Measurements from ENCODE around the gene RABEP2. TPM values are rescaled to one million over a fixed set of nuclear protein-coding genes. Genes with fewer than 3 reads are reported as not detected.

RABEP2 gene
- total RNA-seq, 1 experiment from 2014 or later: 17.6 TPM

DNA sequence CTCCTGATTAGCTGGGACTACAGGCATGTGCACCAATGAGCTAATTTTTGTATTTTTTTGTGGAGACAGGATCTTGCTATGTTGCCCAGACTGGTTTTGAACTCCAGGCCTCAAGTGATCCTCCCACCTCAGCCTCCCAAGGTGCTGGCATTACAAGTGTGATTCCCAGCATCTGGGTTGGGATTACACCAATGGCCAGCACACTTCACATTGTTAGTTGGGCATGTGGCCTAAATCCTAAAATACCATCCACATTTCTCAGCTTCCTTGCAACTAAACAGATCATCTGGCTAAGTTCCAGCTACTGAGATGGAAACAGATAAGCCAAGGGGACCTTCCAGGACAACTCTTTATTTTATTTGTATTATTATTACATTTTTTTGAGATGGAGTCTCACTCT is 9.9 kb downstream of the RABEP2 start:
- Histone ChIP-seq H3K9me3 (ENCODE audit: low read depth, low read length, poor library complexity, severe bottlenecking) (no peaks in the 10 kb centered on the region), H3K27me3 (replicated peaks; ENCODE audit: insufficient read depth, low read depth, low read length, poor library complexity) (no peaks in the 10 kb centered on the region), H3K27ac (ENCODE audit: low read depth, low read length, poor library complexity, severe bottlenecking) (no peak overlapping the region), H3K36me3 (ENCODE audit: insufficient read depth, low read length, poor library complexity, severe bottlenecking) (no peaks in the 10 kb centered on the region), H3K4me1 (ENCODE audit: insufficient read depth, low read length, poor library complexity, severe bottlenecking) (no peaks in the 10 kb centered on the region), H3K4me3 (ENCODE audit: low read depth, low read length, poor library complexity, severe bottlenecking) (no peak overlapping the region)
- no peak for DNase-seq (ENCODE audit: low spot score)
- BruUV-seq (replicated peaks): no TSS peak
- TF ChIP-seq CTCF (conservative IDR thresholded peaks at IDR 0.05; ENCODE audit: low read depth, low read length) (no peak), EZH2 (IDR thresholded peaks at IDR 0.05; ENCODE audit: borderline replicate concordance, low read depth, low read length, poor library complexity, severe bottlenecking) (no peak)
- ChIA-PET POLR2A (ENCODE audit: low non-redundant PET) (no interaction called here), CTCF (no interaction called here)
- intact Hi-C loops (cut with micrococcal nuclease; ENCODE audit: unreplicated experiment): no loop called here

- H3K4me3 ChIP-seq (ENCODE audit: low read depth, low read length, poor library complexity, severe bottlenecking): no peak overlapping the region
- no peaks in the 10 kb centered on the region for H3K4me1 ChIP-seq (ENCODE audit: insufficient read depth, low read length, poor library complexity, severe bottlenecking)
- POLR2A ChIA-PET (ENCODE audit: low non-redundant PET): interaction anchor here (0.7 kb wide), 1 partner anchor 427 kb away, joined by 3 read pairs; no protein-coding TSS in a partner anchor
- DNase-seq (ENCODE audit: low spot score): no peak
- H3K36me3 ChIP-seq (ENCODE audit: insufficient read depth, low read length, poor library complexity, severe bottlenecking): no peaks in the 10 kb centered on the region
- CTCF ChIA-PET: no interaction called here
- H3K27ac ChIP-seq (ENCODE audit: low read depth, low read length, poor library complexity, severe bottlenecking): no peak overlapping the region
- BruUV-seq (replicated peaks): no TSS peak
- no peaks in the 10 kb centered on the region for H3K9me3 ChIP-seq (ENCODE audit: low read depth, low read length, poor library complexity, severe bottlenecking)
- intact Hi-C loops (cut with micrococcal nuclease; ENCODE audit: unreplicated experiment): no loop called here
- no peaks in the 10 kb centered on the region for H3K27me3 ChIP-seq (replicated peaks; ENCODE audit: insufficient read depth, low read depth, low read length, poor library complexity)
- no peak for TF ChIP-seq CTCF (conservative IDR thresholded peaks at IDR 0.05; ENCODE audit: low read depth, low read length)
- TF ChIP-seq EZH2 (IDR thresholded peaks at IDR 0.05; ENCODE audit: borderline replicate concordance, low read depth, low read length, poor library complexity, severe bottlenecking): no peak
Measured at GRCh38 chr16:28913946-28914724, 10.9 kb downstream of the RABEP2 start.

DNA sequence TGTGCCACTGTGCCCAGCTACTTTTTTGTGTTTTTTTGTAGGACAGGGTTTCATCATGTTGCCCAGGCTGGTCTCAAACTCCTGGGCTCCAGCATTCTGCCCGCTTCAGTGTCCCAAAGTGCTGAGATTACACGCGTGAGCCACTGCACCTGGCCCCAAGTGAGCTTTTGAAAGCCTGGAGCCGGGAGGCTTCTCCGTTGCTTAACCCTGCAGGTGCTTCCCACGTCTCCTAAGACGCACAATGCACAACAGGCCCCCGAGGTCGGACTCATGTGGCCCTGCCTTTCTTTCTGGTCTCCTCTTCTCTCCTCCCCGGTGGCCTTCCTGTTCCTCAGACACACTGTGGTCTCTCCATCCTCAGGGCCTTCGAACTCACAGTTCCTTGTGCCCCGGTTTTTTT is 12.5 kb downstream of the RABEP2 start:
- POLR2A ChIA-PET (ENCODE audit: low non-redundant PET): interaction anchor here (0.6 kb wide), 1 partner anchor 62 kb away, joined by 3 read pairs; no protein-coding TSS in a partner anchor
- TF ChIP-seq EZH2 (IDR thresholded peaks at IDR 0.05; ENCODE audit: borderline replicate concordance, low read depth, low read length, poor library complexity, severe bottlenecking) (no peak), CTCF (conservative IDR thresholded peaks at IDR 0.05; ENCODE audit: low read depth, low read length) (no peak)
- intact Hi-C loops (cut with micrococcal nuclease; ENCODE audit: unreplicated experiment): no loop called here
- Histone ChIP-seq H3K9me3 (ENCODE audit: low read depth, low read length, poor library complexity, severe bottlenecking) (no peaks in the 10 kb centered on the region), H3K4me3 (ENCODE audit: low read depth, low read length, poor library complexity, severe bottlenecking) (no peak overlapping the region), H3K36me3 (ENCODE audit: insufficient read depth, low read length, poor library complexity, severe bottlenecking) (no peaks in the 10 kb centered on the region), H3K4me1 (ENCODE audit: insufficient read depth, low read length, poor library complexity, severe bottlenecking) (no peaks in the 10 kb centered on the region), H3K27ac (ENCODE audit: low read depth, low read length, poor library complexity, severe bottlenecking) (no peak overlapping the region), H3K27me3 (replicated peaks; ENCODE audit: insufficient read depth, low read depth, low read length, poor library complexity) (no peaks in the 10 kb centered on the region)
- no peak for DNase-seq (ENCODE audit: low spot score)
- CTCF ChIA-PET: no interaction called here
- BruUV-seq (replicated peaks): no TSS peak
